Measurements from ENCODE around the gene ABCD2.
"Not testable (repeated sequence)": the region's sequence is repeated elsewhere in the genome, so short reads cannot be mapped to it uniquely, and the experiment has no call there.

The ABCD2 gene

DNA sequence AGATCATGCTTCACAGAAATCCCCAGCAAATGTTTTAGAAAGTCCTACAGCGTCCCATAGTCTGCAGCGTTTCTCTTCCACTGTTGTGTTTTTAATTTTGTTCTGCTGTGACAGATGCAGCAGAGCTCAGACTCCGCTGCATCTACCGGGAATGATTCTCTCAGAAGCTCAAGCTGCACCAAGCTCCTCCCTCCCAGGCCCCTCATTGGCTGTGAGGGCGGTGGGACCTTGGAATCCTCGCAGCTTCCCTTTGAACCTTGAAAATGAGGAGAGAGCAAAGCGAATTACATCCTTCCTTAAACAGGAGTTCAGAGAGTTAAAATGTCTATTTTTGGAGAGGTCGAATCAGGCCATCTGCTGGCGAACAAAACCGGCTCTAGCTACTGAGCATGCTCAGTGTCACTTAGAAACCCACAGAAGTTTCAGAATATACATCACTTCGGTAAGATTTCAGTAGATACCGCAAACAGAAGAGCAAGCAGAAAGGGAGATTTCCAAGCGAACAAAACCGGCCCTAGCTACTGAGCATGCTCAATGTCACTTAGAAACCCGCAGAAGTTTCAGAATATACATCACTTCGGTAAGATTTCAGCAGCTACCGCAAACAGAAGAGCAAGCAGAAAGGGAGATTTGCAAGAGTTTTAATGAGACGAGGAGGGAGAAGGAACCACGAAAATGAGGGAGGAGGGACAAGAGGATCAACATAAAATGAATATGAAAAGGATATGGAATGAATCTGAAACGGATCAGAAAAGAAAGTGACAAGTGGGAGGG lies at the start of gene ABCD2:
ABCD2 (minus strand) TSS at position 144 of the 774 bp plus-strand sequence. CDS start 188 bp downstream, outside the sequence.
- DNase-seq (ENCODE audit: extremely low read depth in 1 of 2, low read depth in 1 of 2), result peak; percentile 37 to 38

DNA sequence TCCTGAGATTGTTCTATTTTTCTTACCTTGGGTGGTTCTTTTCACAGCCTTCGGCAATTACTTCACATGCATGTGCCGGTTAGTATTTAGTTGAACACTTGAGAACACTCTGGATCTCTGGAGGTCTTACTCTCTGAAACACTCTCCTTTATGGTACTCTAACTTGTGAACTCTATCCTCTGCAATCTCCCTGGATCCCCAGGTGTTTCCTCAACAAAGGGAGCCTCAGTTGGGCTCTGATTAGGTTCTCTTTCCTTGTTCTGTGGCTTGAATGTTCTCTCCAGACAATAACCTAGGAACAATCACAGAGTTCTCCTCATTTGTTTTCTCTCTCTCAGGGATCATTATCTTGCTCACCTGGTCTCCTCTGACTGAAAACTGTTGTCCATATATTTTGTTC lies 40.5 kb upstream of the ABCD2 start:
- DNase-seq (ENCODE audit: extremely low read depth in 1 of 2, low read depth in 1 of 2), result no peak

DNA sequence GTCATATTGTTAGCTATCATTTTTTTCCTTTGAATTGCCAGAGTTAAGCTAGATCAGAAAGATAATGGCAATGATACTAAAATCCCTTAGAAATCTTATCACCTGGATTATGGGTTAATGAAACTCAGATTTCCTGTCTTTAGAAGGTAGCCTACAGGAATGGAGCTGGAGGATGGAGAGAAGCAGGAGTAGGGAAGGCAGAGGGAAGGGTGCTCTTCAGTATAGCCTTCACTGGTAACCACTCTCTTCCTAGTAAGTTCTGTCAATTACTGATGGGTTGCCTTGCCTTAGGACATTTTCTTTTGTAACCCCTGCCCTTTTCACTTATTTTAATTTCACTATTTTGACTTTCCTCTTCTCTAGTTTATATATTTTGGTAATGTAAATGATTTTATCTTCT lies 27.8 kb upstream of the ABCD2 start:
- no peak for DNase-seq (ENCODE audit: extremely low read depth in 1 of 2, low read depth in 1 of 2)

DNA sequence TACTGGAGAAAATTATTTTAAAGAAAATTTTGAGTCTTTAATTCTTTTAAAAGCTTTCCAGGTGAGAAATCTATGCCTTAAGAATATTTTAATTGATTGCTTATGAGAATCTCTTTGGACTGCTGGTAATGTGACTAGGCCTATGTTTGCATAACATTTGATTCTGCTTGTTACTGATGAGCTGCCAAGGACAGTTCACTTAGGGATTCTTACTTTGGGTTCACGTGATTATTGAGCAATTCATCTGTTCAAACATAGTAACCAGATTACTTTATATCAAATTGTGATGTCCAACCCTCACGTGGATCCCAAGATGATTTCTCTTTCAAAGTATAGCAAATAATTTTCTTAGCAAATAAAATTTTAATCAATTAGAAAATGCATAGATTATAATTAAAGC lies 27.4 kb upstream of the ABCD2 start:
- no peak for DNase-seq (ENCODE audit: extremely low read depth in 1 of 2, low read depth in 1 of 2)

DNA sequence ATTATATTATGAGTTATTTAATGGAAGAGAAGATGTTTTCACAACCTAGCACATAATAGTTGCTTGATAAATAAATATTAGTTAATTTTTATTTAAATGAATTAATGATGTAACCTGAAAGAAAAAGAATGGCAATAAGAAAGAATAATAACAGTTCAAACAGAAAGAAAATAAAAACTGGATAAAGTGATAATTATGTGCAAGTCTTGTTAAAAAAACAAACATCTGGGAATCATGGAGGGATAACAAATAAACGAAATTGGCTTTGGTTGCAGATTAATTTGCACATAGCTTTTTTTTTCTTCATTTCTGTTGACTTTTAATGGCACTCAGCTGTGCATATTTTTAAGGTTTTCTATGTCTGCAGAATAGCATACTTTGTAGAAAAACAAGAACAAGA lies 23.4 kb upstream of the ABCD2 start:
- DNase-seq (ENCODE audit: extremely low read depth in 1 of 2, low read depth in 1 of 2), result no peak

DNA sequence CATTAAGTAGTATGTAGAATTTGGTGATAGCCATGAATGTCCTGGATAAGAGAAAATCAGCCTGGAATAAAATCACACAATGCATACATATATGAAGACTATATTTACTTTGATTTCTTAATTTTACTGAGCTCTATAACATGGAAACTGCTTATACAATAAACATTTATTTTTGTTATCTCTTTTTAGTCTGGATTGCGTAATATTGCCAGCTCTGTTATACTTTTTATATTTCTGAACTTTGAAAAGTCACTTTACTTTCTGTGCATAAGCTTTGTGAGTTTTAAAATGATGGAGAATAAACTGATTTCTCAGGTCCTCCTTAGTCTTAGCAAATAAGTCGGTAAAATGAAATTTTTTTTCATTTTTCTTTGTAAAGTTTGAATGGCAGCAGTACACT lies 19.2 kb upstream of the ABCD2 start:
- DNase-seq (ENCODE audit: extremely low read depth in 1 of 2, low read depth in 1 of 2), result no peak

DNA sequence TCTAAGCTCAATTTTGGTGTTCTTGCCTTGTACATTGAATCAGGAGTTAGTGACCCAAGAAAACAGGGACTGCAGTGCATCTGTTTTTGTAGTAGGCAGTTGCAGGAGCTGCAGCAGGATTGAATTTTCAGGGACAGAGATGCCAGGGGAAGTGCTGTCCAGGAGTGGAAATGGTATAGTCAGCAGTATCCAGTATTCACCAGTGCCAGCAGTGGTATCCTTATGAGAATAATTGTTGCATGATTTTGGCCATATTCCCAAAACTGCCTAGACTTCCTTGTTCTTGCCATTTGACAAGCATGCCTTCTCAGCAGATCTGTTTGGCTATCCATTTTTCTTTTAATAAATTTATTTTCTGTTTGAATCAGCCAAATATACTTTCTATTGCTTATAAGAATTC lies 18.6 kb upstream of the ABCD2 start:
- DNase-seq (ENCODE audit: extremely low read depth in 1 of 2, low read depth in 1 of 2), result no peak

DNA sequence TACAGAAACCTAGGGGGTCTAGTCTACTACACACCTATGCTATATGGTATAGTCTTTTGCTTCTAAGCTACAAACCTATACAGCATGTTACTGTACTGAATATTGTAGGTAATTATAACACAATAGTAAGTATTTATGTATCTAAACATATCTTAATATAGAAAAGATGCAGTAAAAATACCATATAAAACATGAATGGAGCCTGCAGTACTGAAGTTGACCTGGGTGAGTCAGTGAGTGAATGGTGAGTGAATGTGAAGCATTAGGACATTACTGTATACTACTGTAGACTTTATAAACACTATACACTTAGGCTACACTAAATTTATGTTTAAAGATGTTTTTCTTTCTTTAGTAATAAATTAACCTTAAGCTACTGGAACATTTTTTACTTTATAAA lies 13.1 kb upstream of the ABCD2 start:
- no peak for DNase-seq (ENCODE audit: extremely low read depth in 1 of 2, low read depth in 1 of 2)

DNA sequence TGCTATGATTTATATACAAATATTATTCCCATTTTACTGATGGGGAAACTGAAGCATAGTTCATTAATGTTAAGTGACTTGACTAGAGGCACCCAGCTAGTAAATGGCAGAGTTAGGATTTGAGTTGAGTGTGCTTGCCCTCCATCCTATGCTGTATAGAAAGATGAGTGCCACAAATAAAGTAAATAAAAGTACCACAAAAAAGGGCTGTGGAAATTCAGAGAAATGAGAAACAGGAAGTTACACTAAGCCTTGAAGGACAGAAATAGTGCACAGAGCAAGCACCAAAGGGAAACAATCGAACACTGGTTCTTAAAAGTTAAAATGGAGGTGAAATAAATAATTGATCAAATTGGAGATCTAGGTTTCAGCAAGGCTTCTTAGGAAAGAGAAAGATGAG lies 9.2 kb upstream of the ABCD2 start:
- DNase-seq (ENCODE audit: extremely low read depth in 1 of 2, low read depth in 1 of 2), result no peak

DNA sequence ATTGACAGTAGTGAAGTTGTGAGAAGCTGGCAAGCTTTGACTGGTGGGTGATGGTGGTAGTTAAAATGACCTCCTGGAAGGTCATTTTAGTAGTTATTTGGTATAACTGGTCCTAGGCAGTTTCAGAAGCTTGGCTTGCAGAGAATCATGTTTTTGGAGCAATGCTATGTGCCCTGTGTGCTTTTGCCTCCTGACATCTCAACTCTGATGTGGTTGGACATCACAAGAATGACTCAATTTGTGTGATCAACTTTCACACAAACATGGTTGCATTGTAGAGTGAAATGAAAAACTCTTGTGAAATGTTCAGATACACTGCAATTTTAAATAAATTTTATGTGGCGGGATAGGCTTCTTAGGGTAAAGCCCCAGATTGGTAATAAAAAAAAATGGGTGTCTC lies 8.3 kb upstream of the ABCD2 start:
- no peak for DNase-seq (ENCODE audit: extremely low read depth in 1 of 2, low read depth in 1 of 2)

DNA sequence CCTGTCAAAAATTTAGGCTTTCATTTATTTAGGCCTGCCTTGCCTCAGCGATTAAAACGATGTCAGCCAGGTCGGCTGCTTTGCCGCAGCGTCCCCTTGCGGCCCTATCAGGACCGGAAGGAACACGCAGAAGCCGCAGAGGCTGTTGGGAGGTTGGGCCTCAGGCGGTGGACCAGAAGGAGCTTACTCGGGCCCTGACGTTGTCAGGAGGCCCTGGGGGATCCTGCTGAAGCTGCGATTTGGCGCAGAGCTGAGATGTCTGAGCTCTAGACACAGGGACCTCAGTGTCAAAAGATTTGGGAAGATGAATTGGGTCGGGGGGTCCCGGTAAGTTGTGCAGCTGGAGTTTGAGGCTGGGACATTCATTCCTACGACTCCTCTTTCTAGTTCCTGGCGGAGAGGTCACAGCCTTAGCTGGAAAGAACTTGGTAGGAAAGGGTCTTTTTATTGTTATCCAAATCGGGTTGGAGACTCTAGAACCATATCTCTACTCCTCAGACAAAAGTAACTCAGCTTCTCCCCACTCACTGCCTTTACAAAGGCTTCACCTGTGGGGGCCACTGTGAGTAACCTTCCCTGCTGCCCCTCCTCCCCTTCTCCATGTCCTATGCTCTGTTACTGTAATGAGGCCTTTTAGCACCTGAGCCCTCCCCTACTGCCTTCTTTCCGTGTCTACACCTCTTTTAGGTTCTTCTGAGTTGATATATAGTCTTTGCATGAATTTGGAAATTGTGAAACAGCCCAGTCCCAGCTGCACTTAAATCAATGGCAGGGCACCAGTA lies 6.6 kb upstream of the ABCD2 start:
- DNase-seq (ENCODE audit: extremely low read depth in 1 of 2, low read depth in 1 of 2), result no peak

DNA sequence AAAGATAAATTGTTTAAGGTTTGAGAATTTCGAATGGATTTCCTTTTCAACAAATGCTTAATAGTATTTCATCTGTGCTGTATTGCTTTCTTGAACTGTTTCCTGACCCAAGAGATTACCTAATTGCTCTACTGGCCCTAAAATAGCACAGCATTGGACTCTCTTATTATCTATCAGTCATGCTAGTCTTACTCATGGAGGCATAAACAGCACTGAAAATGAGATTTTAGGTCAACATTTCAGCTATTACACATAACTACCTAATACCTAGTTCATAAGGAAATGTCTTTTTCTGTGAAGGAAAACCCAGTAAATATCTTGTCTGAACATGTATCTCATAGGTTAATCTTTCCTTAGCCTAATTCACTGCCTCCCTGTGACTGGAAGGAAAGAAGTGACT lies 4.3 kb upstream of the ABCD2 start:
- DNase-seq (ENCODE audit: extremely low read depth in 1 of 2, low read depth in 1 of 2), result no peak

DNA sequence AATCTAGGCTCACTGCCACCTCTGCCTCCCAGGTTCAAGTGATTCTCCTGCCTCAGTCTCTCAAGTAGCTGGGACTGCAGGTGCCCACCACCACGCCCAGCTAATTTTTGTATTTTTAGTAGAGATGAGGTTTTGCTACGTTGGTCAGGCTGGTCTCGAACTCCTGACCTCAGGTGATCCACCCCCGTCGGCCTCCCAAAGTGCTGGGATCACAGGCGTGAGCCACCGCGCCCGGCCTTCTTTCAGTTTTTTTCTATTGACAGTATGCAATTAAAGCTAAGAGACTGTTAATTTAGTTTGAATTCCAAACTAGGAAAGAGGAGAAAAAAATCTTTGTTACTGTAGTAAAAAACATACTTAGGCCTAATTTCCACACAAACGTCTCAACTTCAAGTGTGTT lies 3.6 kb upstream of the ABCD2 start:
- DNase-seq (ENCODE audit: extremely low read depth in 1 of 2, low read depth in 1 of 2), result not testable (repeated sequence)

DNA sequence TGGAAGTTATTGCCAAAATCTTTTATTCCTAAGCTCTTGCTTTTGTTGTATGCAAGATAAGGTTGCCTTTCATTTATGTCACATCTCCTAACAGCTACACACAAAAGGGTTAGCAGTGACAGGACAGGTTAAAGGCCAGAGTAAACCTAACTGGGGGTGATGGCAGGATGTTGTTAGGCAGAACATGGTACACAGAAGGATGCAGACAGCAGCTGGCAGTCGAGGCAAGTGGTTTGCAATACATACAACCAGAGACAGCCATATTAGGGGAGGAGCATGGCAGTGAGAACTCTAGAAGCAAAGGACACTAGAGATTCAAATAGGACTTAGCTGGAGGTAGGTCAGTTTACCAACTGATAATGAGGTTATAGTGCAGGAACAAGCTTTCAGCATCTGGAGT lies 2.7 kb upstream of the ABCD2 start:
- DNase-seq (ENCODE audit: extremely low read depth in 1 of 2, low read depth in 1 of 2), result no peak

DNA sequence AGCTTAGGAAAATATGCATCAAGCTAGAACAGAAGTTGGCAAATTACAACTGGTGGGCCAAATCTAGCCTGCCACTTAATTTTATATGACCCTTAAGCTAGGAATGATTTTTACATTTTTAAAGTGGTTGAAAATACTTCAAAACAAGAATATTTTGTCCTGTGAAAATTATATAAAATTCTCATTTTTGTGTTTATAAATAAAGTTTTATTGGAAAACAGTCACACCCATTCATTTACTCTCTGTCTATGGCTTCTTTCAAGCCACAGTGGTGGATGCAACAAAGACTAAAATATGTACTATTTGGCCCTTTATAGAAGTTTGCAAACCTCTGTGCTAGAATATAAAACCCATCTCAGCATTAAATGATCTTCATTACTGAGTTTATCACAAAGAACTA lies 2.1 kb upstream of the ABCD2 start:
- DNase-seq (ENCODE audit: extremely low read depth in 1 of 2, low read depth in 1 of 2), result no peak

DNA sequence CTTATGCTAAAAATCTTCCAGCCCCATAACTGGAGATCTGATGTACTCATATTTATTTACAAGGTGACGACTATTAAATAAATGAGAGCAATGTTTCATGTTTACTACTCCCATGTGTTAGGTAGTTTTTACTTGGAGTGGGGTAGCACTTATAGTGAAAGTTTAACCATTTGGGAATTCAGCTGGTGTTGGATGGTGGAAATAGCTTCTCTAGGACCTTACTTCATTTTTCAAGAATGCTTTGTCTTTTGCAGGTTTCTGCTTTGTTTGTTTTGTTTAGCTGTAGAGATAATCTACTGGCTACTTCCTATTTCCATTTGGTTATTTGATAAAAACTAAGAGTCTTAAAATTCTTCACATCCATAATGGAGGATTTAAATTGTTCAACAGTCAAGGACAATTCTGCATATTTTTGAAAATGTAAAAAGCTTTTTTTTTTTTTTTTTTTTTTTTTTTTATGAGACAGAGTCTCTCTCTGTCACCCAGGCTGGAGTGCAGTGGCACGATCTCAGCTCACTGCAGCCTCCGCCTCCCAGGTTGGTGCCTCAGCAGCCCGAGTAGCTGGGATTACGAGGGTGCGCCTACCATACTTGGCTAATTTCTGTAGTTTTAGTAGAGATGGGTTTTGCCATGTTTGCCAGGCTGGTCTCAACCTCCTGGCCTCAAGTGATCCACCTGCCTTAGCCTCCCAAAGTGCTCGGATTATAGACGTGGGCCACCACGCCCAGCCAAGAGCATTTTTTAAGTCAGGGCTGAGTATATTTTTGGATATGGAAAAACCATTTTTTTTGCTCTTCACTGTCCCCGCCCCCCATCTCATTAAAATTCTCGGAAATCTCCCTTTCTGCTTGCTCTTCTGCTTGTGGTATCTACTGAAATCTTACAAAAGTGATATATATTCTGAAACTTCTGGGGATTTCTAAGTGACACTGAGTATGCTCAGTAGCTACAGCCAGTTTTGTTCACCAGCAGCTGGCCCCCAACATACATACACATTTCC lies 1.4 kb upstream of the ABCD2 start:
- DNase-seq (ENCODE audit: extremely low read depth in 1 of 2, low read depth in 1 of 2), result no peak

DNA sequence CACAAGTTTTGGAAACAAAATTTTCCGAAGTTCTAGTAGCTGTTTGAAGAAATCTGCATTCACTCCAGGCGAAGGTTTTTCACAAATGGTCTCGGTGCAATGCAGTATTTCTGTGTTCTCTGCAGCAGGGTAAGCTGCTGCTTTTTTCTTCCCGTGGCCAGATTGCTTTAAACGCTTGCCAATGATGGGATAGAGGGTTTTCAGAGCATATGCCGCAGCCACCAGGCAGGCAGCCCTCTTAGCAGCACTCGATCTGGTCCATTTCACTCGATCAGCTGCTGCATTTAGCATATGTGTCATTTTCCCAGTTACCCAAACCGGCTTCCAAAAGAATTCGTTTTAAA lies 315 bp downstream of the ABCD2 start:
- DNase-seq (ENCODE audit: extremely low read depth in 1 of 2, low read depth in 1 of 2), result no peak

DNA sequence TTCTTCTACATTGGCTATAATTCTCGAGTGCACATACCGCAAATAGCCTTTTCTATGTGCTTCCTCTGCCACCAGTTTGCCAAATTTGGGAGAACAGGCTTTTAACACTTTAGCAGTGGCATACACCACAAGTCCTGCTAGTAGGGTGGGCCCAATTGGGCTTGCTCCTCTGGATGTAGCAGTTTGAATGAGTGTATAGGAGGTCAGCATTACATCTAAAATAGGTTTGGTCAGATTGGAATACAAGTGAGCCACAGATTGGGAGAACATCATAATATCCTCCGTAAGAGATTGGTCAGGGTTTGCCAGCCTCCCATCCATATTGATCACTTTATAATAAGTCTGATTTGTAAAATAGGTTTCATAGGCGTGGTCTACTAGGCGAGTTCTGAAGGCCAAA lies 902 bp downstream of the ABCD2 start:
- no peak for DNase-seq (ENCODE audit: extremely low read depth in 1 of 2, low read depth in 1 of 2)

DNA sequence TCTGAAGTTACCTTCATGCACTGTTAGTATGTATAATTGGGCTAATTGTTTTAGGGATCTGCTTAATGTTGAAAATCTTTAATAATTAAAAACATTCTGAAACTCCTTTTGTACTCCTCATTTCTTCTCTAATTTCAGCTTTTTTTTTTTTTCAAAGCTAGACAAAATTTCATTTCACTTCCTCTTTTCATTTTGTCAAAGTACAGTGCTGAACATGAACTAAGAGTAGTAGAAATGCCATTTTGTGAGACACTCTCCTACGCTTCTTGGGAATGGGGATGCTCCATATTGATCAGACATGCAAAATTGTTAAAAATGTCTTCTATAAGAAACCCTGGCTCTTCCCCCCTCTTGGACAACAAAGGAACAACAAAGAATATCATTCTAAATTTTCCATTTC lies 1.7 kb downstream of the ABCD2 start:
- DNase-seq (ENCODE audit: extremely low read depth in 1 of 2, low read depth in 1 of 2), result no peak

DNA sequence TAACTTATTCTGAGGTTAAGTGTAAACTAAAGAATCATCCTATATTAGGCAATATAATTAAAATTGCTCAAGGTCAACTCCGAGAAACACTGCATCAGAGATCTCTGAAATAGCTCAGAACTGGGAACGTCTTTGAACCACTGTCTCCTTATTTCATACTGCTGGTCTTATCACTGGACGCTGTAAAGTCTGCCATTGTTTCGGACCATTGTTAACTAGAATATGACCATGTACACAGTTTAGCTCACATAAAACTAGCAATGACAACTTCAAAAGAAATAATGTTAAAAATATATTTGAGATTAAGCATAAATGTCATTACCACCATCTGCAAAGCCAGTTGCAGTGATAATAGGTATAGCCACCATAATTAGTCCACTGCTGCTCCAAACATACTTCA lies 2.9 kb downstream of the ABCD2 start:
- DNase-seq (ENCODE audit: extremely low read depth in 1 of 2, low read depth in 1 of 2), result no peak

DNA sequence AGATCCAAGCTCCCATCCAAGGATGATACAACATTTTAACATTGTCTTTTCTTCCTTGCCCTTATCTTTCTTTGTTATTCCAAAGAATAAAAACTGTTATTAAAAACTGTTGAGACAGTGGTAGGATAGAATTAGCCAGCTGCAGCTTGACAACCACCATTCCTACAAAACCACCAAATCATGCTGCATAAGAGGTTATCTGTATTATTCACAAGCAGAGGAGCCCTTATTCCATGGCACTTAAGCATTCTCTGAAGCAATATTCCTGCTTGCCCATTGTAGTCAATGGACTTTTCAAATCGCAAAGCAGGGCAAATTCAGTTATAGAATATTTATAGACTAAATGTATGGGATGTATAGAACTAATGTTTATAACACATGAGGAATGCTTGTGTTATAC lies 3.4 kb downstream of the ABCD2 start:
- no peak for DNase-seq (ENCODE audit: extremely low read depth in 1 of 2, low read depth in 1 of 2)
